ENCODE measurements around the gene ADGRA1. TPM values are rescaled to one million over a fixed set of nuclear protein-coding genes. Genes with fewer than 3 reads are reported as not detected.
A peak's percentile ranks its signal among the peaks of the same experiment; 100 is the strongest.

ADGRA1 gene
- polyA plus RNA-seq, 2 of the 4 experiments (the other 2 are of a cell fraction), result not detected

DNA sequence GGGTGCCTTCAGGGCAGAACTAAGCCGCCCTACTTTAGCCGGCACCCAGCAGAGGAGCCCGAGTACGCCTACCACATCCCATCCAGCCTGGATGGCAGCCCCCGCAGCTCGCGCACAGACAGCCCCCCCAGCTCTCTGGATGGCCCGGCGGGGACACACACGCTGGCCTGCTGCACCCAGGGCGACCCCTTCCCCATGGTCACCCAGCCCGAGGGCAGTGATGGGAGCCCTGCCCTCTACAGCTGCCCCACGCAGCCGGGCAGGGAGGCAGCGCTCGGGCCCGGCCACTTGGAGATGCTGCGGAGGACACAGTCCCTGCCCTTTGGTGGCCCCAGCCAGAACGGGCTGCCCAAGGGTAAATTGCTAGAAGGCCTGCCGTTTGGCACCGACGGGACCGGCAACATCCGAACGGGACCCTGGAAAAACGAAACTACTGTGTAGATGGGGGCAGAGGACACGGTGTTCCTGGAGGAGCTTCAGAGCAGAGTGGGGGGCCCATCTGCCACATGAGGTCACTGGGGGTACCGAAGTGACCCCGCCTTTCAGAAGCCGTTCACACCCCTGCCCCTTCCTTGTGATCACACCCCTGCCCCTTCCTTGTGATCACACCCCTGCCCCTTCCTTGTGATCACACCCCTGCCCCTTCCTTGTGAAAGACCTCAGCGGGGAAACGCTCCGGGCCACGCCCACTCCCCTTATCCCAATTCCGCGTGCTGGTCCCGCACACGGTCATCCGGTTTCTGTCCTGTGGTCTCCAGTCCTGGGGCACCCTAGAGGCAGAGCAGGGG is 41.5 kb downstream of the ADGRA1 start:
- Histone ChIP-seq H3K9me3 (no peaks in the 10 kb centered on the region), H3K4me3 (no peak overlapping the region), H3K4me1 (no peaks in the 10 kb centered on the region), H3K27ac (no peak overlapping the region), H3K4me2 (peak overlapping the region; percentile 55)
- CTCF ChIA-PET, result no interaction called here
- TF ChIP-seq KDM5A (IDR thresholded peaks at IDR 0.05), result no peak
- TF ChIP-seq, protein P1, sequence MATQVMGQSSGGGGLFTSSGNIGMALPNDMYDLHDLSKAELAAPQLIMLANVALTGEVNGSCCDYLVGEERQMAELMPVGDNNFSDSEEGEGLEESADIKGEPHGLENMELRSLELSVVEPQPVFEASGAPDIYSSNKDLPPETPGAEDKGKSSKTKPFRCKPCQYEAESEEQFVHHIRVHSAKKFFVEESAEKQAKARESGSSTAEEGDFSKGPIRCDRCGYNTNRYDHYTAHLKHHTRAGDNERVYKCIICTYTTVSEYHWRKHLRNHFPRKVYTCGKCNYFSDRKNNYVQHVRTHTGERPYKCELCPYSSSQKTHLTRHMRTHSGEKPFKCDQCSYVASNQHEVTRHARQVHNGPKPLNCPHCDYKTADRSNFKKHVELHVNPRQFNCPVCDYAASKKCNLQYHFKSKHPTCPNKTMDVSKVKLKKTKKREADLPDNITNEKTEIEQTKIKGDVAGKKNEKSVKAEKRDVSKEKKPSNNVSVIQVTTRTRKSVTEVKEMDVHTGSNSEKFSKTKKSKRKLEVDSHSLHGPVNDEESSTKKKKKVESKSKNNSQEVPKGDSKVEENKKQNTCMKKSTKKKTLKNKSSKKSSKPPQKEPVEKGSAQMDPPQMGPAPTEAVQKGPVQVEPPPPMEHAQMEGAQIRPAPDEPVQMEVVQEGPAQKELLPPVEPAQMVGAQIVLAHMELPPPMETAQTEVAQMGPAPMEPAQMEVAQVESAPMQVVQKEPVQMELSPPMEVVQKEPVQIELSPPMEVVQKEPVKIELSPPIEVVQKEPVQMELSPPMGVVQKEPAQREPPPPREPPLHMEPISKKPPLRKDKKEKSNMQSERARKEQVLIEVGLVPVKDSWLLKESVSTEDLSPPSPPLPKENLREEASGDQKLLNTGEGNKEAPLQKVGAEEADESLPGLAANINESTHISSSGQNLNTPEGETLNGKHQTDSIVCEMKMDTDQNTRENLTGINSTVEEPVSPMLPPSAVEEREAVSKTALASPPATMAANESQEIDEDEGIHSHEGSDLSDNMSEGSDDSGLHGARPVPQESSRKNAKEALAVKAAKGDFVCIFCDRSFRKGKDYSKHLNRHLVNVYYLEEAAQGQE (IDR thresholded peaks at IDR 0.05), result no peak
- TF ChIP-seq, protein P2, sequence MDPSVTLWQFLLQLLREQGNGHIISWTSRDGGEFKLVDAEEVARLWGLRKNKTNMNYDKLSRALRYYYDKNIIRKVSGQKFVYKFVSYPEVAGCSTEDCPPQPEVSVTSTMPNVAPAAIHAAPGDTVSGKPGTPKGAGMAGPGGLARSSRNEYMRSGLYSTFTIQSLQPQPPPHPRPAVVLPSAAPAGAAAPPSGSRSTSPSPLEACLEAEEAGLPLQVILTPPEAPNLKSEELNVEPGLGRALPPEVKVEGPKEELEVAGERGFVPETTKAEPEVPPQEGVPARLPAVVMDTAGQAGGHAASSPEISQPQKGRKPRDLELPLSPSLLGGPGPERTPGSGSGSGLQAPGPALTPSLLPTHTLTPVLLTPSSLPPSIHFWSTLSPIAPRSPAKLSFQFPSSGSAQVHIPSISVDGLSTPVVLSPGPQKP (IDR thresholded peaks at IDR 0.05; ENCODE audit: low read depth, low read length), result no peak
- TF ChIP-seq CHD2 (IDR thresholded peaks at IDR 0.05; ENCODE audit: low read length, partially characterized antibody), result no peak
- TF ChIP-seq, protein P3, sequence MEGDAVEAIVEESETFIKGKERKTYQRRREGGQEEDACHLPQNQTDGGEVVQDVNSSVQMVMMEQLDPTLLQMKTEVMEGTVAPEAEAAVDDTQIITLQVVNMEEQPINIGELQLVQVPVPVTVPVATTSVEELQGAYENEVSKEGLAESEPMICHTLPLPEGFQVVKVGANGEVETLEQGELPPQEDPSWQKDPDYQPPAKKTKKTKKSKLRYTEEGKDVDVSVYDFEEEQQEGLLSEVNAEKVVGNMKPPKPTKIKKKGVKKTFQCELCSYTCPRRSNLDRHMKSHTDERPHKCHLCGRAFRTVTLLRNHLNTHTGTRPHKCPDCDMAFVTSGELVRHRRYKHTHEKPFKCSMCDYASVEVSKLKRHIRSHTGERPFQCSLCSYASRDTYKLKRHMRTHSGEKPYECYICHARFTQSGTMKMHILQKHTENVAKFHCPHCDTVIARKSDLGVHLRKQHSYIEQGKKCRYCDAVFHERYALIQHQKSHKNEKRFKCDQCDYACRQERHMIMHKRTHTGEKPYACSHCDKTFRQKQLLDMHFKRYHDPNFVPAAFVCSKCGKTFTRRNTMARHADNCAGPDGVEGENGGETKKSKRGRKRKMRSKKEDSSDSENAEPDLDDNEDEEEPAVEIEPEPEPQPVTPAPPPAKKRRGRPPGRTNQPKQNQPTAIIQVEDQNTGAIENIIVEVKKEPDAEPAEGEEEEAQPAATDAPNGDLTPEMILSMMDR (IDR thresholded peaks at IDR 0.05), result no peak
- peak in 1 of 2 experiments; percentile 11; a peak in 2 of 6 replicates for ATAC-seq
- WGBS (ENCODE audit: missing lambda C conversion rate), result 34% methylated on average over 17 of the region's 39 CpGs
- no peak for FAIRE-seq
- DNase-seq (ENCODE audit: low read depth in 1 of 2, low spot score in 1 of 2), result no peak
- POLR2A ChIA-PET, result no interaction called here

DNA sequence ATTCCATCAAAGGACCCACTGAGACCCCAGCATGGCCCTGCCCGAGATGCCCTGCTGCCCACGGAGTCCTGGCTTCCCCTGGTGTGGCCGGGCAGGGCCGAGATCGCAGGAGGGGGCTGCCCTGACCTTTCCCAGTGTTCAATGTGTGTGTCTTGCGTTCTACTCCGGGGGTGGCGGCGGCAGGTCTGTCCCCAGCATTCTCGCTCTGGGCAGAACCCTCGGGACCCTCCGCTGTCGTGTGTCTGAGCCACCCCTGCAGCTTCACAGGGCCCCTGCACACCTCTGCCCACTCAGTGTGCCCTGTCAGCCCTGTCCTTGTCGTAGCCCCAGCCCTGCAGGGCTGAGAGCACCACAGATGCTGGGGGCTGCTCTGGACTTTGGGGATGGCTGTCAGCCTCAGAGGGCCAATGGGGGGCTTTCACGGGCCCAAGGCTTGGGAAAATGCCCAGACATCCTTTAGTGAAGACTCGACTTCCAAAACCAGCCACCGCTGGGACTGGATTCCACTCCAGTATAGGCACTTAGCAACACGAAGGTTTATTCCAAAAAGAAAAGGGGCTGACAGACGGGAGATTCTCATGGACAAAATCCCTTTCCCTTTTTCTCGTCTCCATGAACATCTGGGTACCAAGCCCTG is 42.3 kb downstream of the ADGRA1 start:
- ChIA-PET CTCF (no interaction called here), POLR2A (no interaction called here)
- ATAC-seq, result peak in 1 of 2 experiments; percentile 7; a peak in 1 of 6 replicates

GRCh38 chr10:133130602-133131001 is 42.9 kb downstream of the ADGRA1 start:
- TF ChIP-seq NPAS2 (CRISPR knock-in tag; IDR thresholded peaks at IDR 0.05; ENCODE audit: borderline replicate concordance), result peak; percentile 35; the same call in 1 of the 2 replicates
- TF ChIP-seq ZSCAN20 (CRISPR knock-in tag; IDR thresholded peaks at IDR 0.05), result no peak
- H3K27ac ChIP-seq, result no peak overlapping the region
- H3K9me3 ChIP-seq, result no peaks in the 10 kb centered on the region
- no peaks in the 10 kb centered on the region for H3K4me1 ChIP-seq
- no peak overlapping the region for H3K4me3 ChIP-seq
- CTCF ChIA-PET, result no interaction called here
- ATAC-seq (no peak), DNase-seq (ENCODE audit: low read depth in 1 of 2, low spot score in 1 of 2) (no peak), FAIRE-seq (no peak)
- POLR2A ChIA-PET, result no interaction called here
- 35% methylated on average over 11 of the region's 11 CpGs for WGBS (ENCODE audit: missing lambda C conversion rate)
- H3K4me2 ChIP-seq, result no peak overlapping the region

More for the DNA sequence above, 42.3 kb downstream of the ADGRA1 start:
- no peak for FAIRE-seq
- Histone ChIP-seq H3K4me1 (no peaks in the 10 kb centered on the region), H3K27ac (no peak overlapping the region), H3K4me3 (no peak overlapping the region), H3K4me2 (peak overlapping the region; percentile 55; the same call in 2 of the 3 replicates), H3K9me3 (no peaks in the 10 kb centered on the region)
- no peak for DNase-seq (ENCODE audit: low read depth in 1 of 2, low spot score in 1 of 2)
- TF ChIP-seq SREBF2 (IDR thresholded peaks at IDR 0.05), result no peak
- 23% methylated on average over 13 of the region's 20 CpGs for WGBS (ENCODE audit: missing lambda C conversion rate)

DNA sequence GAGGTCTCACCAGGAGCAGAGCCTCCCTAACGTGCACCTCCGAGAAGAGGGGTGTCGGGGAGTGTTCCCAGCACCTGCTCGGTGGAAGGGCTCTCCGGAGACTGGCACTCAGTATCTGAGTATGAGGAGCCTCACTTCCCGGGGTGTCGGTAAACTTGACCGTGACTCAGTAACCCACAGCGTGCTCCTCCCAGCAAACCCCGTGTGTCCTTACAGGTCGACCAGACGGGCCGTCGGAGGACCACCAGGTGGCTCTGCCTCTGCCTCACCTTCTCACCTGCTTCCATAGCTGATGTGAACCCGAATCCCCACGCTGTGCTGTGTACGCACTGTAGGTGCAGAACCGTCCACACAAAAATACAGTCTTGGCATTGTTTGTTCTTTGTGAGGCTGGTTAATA is 43.3 kb downstream of the ADGRA1 start:
- ATAC-seq (no peak), DNase-seq (ENCODE audit: low read depth in 1 of 2, low spot score in 1 of 2) (no peak), FAIRE-seq (no peak)
- Histone ChIP-seq H3K4me1 (no peaks in the 10 kb centered on the region), H3K27ac (no peak overlapping the region), H3K4me3 (no peak overlapping the region), H3K4me2 (no peak overlapping the region), H3K9me3 (no peaks in the 10 kb centered on the region)
- ChIA-PET POLR2A (no interaction called here), CTCF (no interaction called here)
- 24% methylated on average over 12 of the region's 18 CpGs for WGBS (ENCODE audit: missing lambda C conversion rate)
- TF ChIP-seq NPAS2 (CRISPR knock-in tag; IDR thresholded peaks at IDR 0.05; ENCODE audit: borderline replicate concordance) (no peak), POLR2AphosphoS2 (conservative IDR thresholded peaks at IDR 0.05; ENCODE audit: low read length) (no peak), FOSL2 (IDR thresholded peaks at IDR 0.05) (no peak), FOSL2 (CRISPR knock-in tag; IDR thresholded peaks at IDR 0.05) (no peak), RARB (CRISPR knock-in tag; IDR thresholded peaks at IDR 0.05) (no peak), HOXA7 (CRISPR knock-in tag; IDR thresholded peaks at IDR 0.05) (no peak), SMC3 (IDR thresholded peaks at IDR 0.05) (no peak), CBX2 (IDR thresholded peaks at IDR 0.05; ENCODE audit: borderline replicate concordance, low read depth) (no peak), BHLHE40 (IDR thresholded peaks at IDR 0.05; ENCODE audit: low read depth, low read length) (no peak), ESRRA (IDR thresholded peaks at IDR 0.05; ENCODE audit: borderline replicate concordance, low read length) (no peak), KDM1A (IDR thresholded peaks at IDR 0.05; ENCODE audit: low read depth) (no peak)
- TF ChIP-seq, protein P4, sequence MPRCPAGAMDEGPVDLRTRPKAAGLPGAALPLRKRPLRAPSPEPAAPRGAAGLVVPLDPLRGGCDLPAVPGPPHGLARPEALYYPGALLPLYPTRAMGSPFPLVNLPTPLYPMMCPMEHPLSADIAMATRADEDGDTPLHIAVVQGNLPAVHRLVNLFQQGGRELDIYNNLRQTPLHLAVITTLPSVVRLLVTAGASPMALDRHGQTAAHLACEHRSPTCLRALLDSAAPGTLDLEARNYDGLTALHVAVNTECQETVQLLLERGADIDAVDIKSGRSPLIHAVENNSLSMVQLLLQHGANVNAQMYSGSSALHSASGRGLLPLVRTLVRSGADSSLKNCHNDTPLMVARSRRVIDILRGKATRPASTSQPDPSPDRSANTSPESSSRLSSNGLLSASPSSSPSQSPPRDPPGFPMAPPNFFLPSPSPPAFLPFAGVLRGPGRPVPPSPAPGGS (IDR thresholded peaks at IDR 0.05), result no peak
- TF ChIP-seq, protein P2 (IDR thresholded peaks at IDR 0.05; ENCODE audit: low read depth, low read length), result no peak
